Activated T-cell treated with anti-CD3 and anti-CD28 coated beads for 24 hours (primary cell): Measurements from ENCODE around the gene BTF3.
"Not testable (repeated sequence)": the region's sequence is repeated elsewhere in the genome, so short reads cannot be mapped to it uniquely, and the experiment has no call there.

Source experiments
- DNase-seq: peaks from one replicate; pipeline ENCODE4 v3.0.0-alpha.2; 2020; ENCODE audit warnings: low read depth

The BTF3 gene

DNA sequence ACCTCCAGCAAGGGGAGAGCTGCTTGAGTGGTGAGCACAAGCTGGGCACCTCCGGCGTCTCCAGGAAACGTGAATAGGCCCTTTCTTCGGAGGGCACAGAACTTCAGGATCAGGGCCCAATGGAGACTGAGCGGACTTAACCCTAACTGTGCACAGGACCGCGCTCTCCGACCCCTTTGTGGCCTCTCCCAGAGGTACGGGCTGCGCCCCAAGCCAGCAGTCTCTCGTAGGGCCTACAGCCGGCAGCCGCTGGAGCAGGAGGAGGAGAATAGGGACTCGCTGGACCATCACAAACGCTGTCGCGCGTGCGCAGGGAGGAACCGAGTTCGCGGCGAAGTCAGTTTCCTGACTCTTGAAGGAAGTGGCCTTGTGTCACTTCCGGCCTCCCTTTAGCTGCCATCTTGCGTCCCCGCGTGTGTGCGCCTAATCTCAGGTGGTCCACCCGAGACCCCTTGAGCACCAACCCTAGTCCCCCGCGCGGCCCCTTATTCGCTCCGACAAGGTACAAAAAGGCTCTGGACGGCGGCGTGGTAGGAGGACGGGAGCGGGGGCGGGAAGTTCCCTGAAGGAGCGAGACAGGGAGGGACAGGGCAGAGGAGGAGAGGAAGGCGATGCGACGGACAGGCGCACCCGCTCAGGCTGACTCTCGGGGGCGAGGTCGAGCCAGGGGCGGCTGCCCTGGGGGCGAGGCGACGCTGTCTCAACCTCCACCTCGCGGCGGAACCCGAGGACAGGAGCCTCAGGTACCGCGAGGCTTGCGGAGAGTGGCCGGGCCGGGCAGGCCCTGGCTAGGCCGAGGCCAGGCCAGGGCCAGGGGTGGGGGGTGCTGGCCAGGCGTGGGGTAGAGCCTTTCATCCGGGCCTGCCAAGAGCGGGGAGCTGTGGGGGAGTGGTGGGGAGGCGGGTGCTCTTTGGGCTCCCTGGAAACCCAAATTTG lies at the start of gene BTF3:
Gene BTF3 (plus strand): TSS at position 386 of the 936 bp plus-strand sequence. CDS start 226 bp downstream, at position 612.
- DNase-seq = peak; percentile 91

DNA sequence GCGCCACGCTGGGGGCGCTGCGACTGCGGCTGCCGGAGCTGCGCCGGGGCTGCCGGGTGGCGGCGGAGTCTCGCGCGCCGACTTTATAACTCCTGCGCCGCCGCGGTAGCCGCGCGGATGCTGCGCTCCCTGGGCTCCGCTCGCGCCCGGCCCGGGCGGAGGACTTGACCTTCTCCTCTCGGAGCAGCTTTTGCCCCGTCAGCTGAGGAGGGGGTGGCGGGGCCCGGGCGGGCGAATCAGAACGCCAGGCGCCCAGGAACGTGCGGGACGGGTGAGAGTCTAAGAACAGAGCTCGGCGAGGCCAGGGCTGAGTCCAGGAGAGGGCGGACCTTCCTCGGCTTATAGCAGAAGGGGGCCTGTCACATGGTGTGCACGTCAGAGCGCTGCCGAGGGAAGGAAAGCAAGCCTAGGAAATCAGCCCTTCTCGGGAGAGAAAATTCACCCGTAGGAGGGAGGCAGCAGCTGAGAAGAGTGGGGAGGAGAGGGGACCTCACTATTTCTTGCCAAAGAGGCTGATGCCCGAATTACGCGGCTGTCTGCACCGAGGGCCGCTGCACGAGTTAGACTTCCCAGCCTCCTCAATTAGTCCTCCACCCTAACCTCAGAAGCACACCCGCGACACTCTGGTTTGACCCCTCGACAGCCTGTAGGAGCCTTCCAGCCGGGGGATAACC lies 49.6 kb upstream of the BTF3 start, which contains the start of gene FOXD1:
Gene FOXD1 (minus strand): TSS at position 315 of the 674 bp plus-strand sequence. CDS start 415 bp downstream, outside the sequence.
- no peak for DNase-seq

DNA sequence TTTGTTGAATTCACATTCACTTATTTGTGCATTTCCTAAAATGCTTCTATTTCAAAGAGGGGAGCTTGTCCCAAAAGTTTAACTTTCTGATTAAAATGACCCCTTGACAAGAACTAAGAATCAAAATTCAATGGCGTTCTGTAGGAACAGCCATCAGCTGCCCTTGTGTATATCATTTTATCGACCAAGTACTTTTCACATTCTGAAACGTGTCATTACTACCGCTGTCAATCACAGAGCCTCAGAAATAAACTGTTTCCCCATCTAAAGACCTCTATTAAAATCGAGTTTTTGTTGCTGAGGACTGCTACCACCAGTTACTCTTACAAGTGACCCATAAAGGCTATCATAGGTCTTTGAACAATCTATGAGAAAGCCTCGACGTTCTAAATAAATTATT lies 48.1 kb upstream of the BTF3 start:
- no peak for DNase-seq

DNA sequence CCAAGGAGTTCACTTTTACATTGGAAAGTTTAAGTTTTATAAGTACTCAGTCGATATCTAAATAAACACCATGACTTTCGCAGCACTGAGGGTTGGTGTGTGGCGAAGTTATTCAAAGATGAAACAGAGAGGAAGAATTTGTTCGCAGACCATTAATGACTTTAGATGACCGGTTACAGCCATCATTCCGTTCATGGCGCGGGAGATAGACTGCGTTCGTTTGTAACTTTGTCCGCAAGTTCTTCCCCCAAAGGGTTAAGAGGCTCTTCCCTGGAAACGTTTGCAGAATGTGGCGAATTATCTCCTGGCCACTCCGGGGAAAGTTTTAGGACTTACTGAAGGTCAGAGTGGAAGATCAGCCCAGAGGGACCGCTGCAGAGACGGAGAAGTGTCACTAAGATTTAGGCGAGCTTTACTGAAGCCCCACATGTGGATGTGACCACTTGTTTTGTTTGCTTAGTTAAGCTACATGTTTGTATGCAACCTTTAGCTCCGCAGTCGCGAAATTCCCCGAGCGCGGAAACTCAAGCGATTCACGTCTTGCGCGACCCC lies 47.5 kb upstream of the BTF3 start:
- no peak for DNase-seq

DNA sequence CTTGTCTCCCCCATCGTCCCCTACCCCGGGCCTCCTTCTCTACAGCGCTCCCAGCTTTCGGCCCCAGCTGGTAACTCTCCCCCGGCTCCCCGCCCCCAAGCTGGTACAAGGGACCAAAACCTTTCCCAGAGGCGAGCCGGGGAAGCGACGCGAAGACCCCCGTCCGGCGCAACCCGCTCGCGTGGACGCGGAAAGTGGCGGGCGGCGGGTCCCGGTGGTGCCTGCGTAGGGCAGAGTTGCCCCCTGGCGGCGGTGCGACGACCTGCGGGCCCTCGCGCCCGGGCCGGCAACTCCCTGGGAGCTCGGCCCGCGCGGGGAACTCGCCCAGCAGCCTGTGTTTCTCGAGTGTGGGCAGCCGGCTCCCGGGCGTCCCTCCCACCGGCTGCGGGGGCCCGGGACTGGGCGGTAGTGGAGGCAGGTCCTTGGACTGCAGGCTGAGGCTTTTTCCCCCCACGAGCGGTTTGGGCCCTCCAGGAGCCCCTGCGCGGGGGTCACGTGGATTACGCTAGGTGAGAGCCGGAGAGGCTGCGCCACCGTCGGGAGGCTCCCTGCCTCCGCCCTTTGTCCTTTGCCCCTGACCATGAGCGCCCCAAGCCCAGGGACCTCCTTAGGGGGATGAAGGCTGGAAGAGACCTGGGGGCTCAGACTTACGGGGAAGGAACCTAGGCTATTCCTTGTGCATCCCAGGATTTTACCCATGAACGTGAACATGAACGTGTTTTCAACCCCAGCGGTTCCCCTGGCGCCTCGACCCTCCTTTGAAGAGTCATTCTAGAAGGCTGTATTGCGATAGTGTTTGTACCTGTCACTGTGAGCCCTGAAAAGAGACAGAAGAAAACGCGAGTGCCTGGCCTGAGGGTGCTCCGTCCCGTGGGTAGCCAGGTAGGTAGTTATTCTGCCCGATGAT lies 46.8 kb upstream of the BTF3 start:
- DNase-seq = peak; percentile 47

DNA sequence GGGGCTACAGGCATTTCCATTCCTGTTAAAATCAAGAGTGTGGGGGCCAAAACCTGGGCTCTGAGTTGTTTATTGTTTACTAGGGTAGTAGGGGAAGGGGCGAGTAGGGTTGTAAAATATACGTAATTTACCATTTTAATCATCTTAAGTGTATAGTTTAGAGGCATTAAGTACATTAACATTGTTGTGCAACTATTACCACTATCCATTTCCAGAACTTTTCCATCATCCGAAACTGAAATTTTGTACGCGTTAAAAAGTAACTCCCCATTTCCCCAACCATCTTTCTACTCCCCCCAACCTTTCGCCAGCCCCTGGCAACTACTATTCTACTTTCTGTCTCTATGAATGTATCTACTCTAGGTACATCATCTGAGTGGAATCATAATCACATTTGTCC lies 46.0 kb upstream of the BTF3 start:
- DNase-seq = no peak

DNA sequence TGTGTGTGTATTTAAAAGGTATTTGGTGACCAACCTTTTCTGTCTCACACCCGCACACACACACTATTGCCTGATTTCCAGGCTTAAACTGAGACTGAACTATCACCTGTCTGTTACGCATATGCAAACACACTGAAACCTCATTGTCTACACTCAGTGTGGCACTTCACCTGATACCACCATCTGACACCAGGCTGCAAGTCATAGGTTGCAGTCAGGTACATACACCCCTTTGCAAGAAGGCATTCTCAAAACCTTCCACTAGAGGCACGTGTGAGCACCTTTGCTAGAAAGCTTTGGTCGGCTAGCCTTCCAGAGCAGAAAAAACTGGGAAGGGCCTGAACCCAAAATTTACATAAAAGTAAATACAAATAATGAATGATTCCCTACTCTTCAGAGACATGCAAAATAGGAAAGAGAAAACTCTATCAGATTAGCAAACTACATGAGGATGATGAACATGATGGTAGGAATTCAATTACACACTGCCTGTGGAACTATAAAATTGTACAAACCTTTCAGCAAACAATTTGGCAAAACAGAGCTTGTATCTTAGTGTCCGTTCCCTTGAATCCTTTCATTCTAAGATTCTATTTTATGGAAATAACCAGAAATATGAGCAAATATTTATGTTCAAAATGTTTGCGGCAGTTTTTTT lies 43.7 kb upstream of the BTF3 start:
- no peak for DNase-seq

DNA sequence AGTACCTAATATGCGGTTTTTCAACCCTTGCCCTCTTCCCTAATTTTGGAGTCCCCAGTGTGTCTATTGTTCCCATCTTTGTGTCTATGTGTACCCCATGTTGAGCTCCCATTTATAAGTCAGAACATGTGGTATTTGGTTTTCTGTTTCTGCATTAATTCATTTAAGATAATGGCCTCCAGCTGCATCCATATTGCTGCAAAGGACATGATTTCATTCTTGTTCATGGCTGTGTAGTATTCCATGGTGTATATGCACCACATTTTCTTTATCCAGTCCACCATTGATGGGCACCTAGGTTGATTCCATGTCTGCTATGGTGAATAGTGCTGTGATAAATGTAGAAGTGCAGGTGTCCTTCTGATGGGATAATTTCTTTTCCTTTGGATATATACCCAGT lies 41.8 kb upstream of the BTF3 start:
- not testable (repeated sequence) for DNase-seq

DNA sequence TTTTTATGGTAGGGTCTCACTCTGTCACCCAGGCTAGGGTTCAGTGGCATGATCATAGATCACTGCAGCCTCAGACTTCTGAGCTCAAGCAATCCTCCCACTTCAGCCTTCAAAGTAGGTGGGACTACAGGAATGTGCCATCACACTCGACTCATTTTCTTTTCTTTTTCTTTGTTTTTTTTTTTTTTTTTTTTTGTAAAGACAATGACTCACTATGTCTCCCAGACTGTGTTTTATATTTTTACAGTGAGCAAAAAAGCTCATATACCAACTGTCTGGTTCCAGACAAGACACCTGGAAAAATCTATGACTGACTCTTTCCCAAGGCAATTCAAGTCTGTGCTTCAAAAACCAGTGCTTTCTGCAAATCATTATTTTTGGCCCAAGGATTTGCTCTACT lies 38.9 kb upstream of the BTF3 start:
- no peak for DNase-seq

DNA sequence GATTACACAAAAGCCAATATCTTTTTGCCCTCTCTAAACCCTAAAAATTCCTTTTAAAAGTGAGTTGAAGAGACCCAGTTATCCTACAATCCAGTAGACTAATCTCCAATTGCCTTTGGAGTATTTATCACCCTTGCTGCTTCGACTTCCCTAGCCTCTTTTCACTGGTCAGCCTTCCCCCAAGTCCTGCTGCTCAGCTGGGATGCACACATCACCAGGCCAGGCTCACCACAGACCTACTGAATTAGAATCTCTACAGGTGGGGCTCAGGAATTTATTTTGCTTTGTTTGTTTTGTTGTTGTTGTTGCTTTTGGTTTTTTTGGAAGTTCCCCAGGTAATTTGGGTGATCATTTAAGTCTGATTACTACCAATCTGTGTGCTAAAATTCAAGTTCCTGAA lies 38.1 kb upstream of the BTF3 start:
- DNase-seq = no peak

DNA sequence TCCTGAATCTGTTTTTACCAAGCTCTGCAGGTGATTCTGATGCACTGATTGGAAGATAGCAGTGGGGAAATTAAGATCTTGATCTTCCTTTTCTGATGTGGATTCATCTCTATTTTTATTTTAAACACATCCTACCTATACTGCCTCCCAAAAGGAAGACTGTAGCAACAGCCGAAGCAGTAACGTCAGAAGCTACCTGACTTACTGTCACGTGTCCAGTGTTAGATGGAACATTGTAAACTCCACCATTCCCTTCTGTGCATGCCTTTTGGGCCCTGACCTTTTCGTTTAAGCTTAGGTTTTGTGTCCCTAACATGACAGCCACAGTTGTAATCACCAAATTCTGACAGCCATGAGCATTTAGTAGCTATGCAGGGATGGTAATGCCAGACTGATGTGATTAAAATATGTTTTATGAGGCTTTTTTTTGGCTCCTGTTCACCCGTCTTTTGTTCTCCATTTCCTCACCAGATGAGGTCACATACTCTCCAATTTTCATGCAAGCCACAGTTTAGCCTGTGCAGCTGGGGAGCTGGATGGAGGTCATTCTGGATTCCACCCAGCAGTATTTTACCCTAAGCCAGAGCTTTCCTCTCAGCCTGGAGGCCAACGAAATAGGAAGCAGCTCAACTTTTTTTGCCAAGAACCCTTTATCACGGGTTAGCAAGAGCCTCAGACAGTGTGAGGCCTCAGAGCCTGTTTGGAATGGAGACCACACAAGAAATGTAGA lies 34.1 kb upstream of the BTF3 start:
- no peak for DNase-seq

DNA sequence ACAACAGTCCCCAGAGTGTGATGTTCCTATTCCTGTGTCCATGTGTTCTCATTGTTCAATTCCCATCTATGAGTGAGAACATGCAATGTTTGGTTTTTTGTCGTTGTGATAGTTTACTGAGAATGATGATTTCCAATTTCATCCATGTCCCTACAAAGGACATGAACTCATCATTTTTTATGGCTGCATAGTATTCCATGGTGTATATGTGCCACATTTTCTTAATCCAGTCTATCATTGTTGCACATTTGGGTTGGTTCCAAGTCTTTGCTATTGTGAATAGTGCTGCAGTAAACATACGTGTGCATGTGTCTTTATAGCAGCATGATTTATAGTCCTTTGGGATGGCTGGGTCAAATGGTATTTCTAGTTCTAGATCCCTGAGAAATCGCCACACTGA lies 29.6 kb upstream of the BTF3 start:
- not testable (repeated sequence) for DNase-seq

DNA sequence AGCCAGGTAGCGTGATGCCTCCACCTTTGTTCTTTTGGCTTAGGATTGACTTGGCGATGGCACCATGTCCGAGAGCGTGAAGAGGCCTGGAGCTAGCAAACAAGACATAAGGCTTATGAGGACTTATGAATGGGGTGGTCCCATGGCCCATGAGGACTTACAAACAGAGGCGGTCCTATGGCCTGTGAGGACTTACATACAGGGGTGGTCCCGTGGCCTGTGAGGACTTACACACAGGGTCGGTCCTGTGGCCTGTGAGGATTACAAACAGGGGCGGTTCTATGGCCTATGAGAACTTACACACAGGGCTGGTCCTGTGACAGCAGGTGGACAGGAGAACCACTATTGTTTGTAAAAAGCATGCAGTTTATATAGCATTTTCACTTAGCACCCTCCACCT lies 28.4 kb upstream of the BTF3 start:
- no peak for DNase-seq

DNA sequence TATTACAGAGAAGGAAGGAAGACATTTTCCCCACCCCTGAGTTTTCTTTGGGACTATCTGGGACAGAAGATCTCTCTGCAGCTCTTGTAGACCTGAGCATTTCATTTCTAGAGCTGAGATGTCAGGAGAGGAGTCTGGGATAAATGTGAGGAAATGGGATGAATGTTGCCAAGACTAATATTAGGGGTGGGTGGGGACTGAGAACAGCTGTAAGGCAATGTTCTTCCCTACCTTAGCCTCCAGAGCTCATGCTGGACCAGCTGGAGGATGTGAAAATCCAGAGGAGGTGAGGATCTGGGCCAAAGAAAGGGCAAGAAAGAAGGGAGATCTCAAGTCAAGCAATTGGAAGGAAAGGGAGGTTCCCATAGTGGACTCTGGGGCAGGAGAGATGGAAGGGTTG lies 26.6 kb upstream of the BTF3 start:
- DNase-seq = no peak

DNA sequence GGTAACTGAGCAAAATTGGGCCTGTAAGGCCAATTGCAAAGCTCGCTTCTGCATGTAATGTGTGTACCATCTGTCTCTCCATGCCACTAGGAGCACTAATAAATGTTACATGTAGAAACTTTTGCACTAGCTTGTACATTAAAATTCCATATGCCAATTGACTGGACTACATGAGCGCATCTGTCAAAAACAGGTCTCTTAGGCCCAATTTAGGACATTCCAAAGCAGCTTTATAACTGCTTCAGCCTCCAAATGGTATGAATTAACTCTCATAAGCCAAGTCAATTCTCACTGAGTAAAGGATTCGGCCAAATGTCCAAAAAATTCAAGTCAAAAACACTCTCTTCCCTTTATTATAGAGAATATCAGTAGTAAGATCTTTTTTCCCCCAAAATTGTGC lies 26.1 kb upstream of the BTF3 start:
- no peak for DNase-seq

DNA sequence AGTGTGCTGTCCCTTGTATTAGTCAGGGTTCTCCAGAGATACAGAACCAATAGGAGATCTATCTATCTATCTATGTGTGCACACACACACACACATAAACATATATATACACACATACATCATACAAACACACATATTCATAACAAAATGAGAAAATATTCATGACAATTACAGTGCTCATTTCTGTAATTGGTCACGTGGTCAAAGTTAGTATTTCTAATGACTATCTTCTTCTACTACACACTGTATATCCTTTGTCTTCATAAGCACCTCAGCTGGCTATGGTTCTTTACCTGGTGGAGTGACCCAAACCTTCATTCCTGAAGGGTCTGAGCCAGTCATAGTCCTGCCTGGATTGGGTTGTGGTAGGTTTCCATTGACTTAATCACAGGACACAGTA lies 17.7 kb upstream of the BTF3 start:
- no peak for DNase-seq

DNA sequence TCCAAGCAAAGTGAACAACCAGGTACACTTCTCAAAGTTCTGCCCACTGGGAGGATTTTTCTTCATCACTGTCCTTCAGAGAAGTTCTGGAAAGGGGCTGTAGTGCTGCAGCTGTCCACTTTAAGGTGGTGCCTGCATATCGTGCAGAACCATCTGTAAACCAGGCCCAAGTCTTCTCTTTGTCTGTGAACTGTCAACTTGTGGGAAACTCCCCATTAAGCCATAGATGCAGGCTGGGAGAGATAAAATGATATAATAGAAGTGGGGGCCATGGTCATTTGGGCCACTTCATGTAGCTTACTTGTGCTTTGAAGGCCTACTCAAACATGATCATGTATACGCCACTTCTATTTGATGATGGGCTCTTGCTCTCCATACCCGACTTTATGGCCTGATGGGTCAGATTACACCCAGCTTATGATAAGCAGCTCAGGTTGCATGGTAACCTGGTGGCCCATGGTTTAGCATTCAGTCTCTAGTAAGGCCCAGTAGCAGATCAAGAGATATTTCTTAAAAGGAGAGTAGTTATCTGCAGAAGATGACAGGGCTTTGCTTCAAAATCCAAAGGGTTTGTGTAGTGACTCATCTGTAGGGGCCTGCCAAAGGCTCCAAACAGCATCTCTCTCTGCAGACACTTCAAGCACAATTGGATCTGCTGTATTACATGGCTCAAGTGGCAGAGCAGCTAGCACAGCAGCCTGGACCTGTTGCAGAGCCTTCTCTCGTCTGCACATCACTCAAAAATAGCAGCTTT lies 15.7 kb upstream of the BTF3 start:
- no peak for DNase-seq

DNA sequence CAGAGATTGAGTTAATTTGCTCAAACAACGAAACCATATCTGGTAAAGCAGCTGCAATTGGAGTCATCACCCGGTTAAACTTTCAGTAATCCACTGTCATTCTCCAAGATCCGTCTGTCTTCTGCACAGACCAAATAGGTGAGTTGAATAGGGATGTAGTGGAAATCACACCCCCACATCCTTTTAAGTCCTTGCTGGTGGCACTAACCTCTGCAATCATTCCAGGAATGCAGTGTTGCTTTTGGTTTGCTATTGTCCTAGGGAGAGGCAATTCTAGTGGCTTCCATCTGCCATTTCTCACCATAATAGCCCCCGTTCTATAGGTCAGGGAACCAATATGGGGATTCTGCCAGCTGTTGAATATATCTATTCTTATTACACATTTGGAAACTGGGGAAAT lies 14.6 kb upstream of the BTF3 start:
- DNase-seq = no peak

DNA sequence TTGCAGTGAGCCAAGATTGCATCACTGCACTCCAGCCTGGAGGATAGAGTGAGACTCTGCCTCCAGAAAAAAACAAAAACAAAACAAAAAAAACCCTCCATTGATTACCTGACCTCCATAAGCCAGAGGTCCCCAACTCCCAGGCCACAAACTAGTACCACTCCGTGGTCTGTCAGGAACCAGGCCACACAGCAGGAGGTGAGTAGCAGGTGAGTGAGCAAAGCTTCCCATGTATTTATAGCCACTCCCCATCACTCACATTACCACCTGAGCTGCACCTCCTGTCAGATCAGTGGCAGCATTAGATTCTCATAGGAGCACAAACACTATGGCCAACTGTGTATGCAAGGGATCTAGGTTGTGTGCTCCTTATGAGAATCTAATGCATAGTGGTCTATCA lies 13.7 kb upstream of the BTF3 start:
- DNase-seq = no peak

DNA sequence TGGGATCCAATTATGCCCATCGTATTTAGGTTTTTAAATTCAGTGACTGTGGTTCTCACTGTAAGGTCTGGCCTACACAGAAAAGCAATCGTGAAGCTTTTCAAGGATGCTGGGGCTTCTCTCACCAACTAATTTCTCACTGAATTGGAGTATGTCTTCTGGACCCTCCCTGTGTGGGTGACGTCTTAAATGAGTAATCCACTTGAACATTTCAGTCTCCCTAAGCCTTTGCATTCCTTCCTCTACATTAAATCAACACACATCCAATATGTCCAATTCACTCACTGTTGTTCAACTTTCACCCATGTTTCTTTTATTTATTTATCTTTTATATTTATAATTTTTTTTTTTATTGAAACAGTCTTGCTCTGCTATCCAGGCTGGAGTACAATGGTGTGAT lies 12.5 kb upstream of the BTF3 start:
- DNase-seq = no peak
